K562 (cell line): ENCODE data around the gene TRNAU1AP. TPM values are rescaled to one million over a fixed set of nuclear protein-coding genes. Genes with fewer than 3 reads are reported as not detected.

Experiments
- CGGBP1 ChIP-seq: fragments of 250-450 bp; sonication (Bioruptor Pico); IDR thresholded peaks from 2 replicates; pipeline ENCODE4 v1.9.0; 2021; ENCODE audit warnings: mild to moderate bottlenecking
- CHAMP1 ChIP-seq: fragments of 450-650 bp; IDR thresholded peaks from 2 replicates; pipeline ENCODE4 v1.6.1; 2016; ENCODE audit warnings: mild to moderate bottlenecking
- ESRRA ChIP-seq: fragments of 450-650 bp; IDR thresholded peaks from 2 replicates; pipeline ENCODE4 v1.6.1; 2014; ENCODE audit warnings: low read depth, mild to moderate bottlenecking, moderate library complexity, borderline replicate concordance
- GATA2 ChIP-seq: sonication (generic); formaldehyde crosslinking; IDR thresholded peaks from 2 replicates; pipeline ENCODE4 v1.4.0; 2020; ENCODE audit warnings: mild to moderate bottlenecking, missing genetic modification reagents
- HEY1 ChIP-seq: fragments of 250-450 bp; sonication (Bioruptor Pico); IDR thresholded peaks from 2 replicates; pipeline ENCODE4 v1.5.0; 2020; ENCODE audit warnings: mild to moderate bottlenecking, moderate library complexity, borderline replicate concordance
- ILF3 ChIP-seq: fragments of 450-650 bp; IDR thresholded peaks from 2 replicates; pipeline ENCODE4 v1.6.1; 2018; ENCODE audit warnings: antibody characterized with exemption, mild to moderate bottlenecking, moderate library complexity, borderline replicate concordance
- KDM5B ChIP-seq: fragments of 200-600 bp; sonication (generic); IDR thresholded peaks from 2 replicates; pipeline ENCODE4 v1.6.1; 2012; ENCODE audit warnings: low read depth, mild to moderate bottlenecking, moderate library complexity, low read length, control low read depth, inconsistent platforms; ENCODE audit not compliant: insufficient replicate concordance
- MYNN ChIP-seq, 2 experiments: sonication (generic); formaldehyde crosslinking in 1 of 2; IDR thresholded peaks; 2 replicates each; pipeline versions ENCODE4 v1.5.0 to v1.6.1; 2016 to 2020; ENCODE audit warnings: antibody characterized with exemption in 1 of 2, missing genetic modification reagents in 1 of 2
- NFATC3 ChIP-seq: fragments of 450-650 bp; IDR thresholded peaks from 2 replicates; pipeline ENCODE4 v1.6.1; 2017; ENCODE audit warnings: mild to moderate bottlenecking
- PHF8 ChIP-seq: fragments of 200-600 bp; sonication (generic); IDR thresholded peaks from 2 replicates; pipeline ENCODE4 v1.6.1; 2012; ENCODE audit warnings: mixed run types, mild to moderate bottlenecking, inconsistent platforms, low read length, moderate library complexity, borderline replicate concordance
- RFX1 ChIP-seq: fragments of 450-650 bp; IDR thresholded peaks from 2 replicates; pipeline ENCODE4 v1.6.1; 2016; ENCODE audit warnings: mild to moderate bottlenecking, moderate library complexity
- RNF219 ChIP-seq: fragments of 250-450 bp; sonication (Bioruptor Pico); IDR thresholded peaks from 2 replicates; pipeline ENCODE4 v1.5.0; 2022; ENCODE audit warnings: mild to moderate bottlenecking
- SETDB1 ChIP-seq: IDR thresholded peaks from one replicate; pipeline ENCODE4 v1.6.1; 2012; ENCODE audit warnings: low read length, control low read depth, inconsistent platforms
- SOX6 ChIP-seq: fragments of 450-650 bp; IDR thresholded peaks from 2 replicates; pipeline ENCODE4 v1.6.1; 2014; ENCODE audit warnings: mild to moderate bottlenecking
- SP2 ChIP-seq: IDR thresholded peaks from 2 replicates; pipeline ENCODE4 v1.6.1; 2011; ENCODE audit warnings: mild to moderate bottlenecking, low read depth, low read length, moderate library complexity; ENCODE audit not compliant: poor library complexity, severe bottlenecking; ENCODE audit errors: extremely low read depth
- SUPT5H ChIP-seq: fragments of 450-650 bp; IDR thresholded peaks from 2 replicates; pipeline ENCODE4 v1.6.1; 2016
- U2AF2 ChIP-seq: fragments of 200-400 bp; formaldehyde crosslinking; optimal IDR thresholded peaks from 2 replicates; pipeline ENCODE3; 2017; ENCODE audit warnings: low read depth, mild to moderate bottlenecking, low read length
- XRCC3 ChIP-seq: fragments of 450-650 bp; IDR thresholded peaks from 2 replicates; pipeline ENCODE4 v1.6.1; 2017; ENCODE audit warnings: mild to moderate bottlenecking, moderate library complexity
- ZNF124 ChIP-seq: sonication (generic); formaldehyde crosslinking; IDR thresholded peaks from 2 replicates; pipeline ENCODE4 v1.8.1; 2022; ENCODE audit warnings: missing genetic modification reagents
- ZNF212 ChIP-seq: fragments of 450-650 bp; formaldehyde crosslinking; IDR thresholded peaks from 2 replicates; pipeline ENCODE4 v1.4.0; 2020; ENCODE audit warnings: mild to moderate bottlenecking
- ZNF449 ChIP-seq: fragments of 250-450 bp; sonication (Bioruptor Pico); IDR thresholded peaks from 2 replicates; pipeline ENCODE4 v1.8.0; 2022; ENCODE audit warnings: moderate library complexity, mild to moderate bottlenecking, inconsistent platforms
- ZNF695 ChIP-seq: fragments of 450-650 bp; formaldehyde crosslinking; IDR thresholded peaks from 2 replicates; pipeline ENCODE4 v1.4.0; 2020; ENCODE audit warnings: mild to moderate bottlenecking, moderate library complexity
- ZNF77 ChIP-seq: fragments of 250-450 bp; sonication (Bioruptor Pico); IDR thresholded peaks from 2 replicates; pipeline ENCODE4 v1.5.0; 2020
- ZZZ3 ChIP-seq: fragments of 450-650 bp; IDR thresholded peaks from 2 replicates; pipeline ENCODE4 v1.6.1; 2016; ENCODE audit warnings: antibody characterized with exemption, mild to moderate bottlenecking, moderate library complexity
- polyA plus RNA-seq, 8 experiments: library from polyadenylated mRNA; depleted of rRNA in 4 of 8; stranded (reverse) in 5 of 8; unstranded in 3 of 8; fragments of >200 nt; fragmentation: Nextera tagmentation in 2 of 8; fragmentation: Illumina TruSeq in 1 of 8; extraction: Ambion mirVana in 2 of 8; extraction: Trizol in 1 of 8; gene quantifications; 2 replicates each; pipeline versions ENCODE4 v1.2.1 to v1.2.3, GENCODE V29; 2011 to 2014; ENCODE audit warnings: inconsistent platforms in 1 of 8, missing spikeins in 1 of 8
- total RNA-seq, 7 experiments: library from RNA; depleted of rRNA in 6 of 7; stranded (reverse); fragments of >200 nt in 6 of 7; fragmentation: Illumina TruSeq in 2 of 7; extraction: Trizol in 2 of 7; gene quantifications; 2 replicates each; pipeline versions ENCODE4 v1.2.1 to v1.2.3, GENCODE V29; 2011 to 2021; ENCODE audit warnings: low replicate concordance in 1 of 7

TRNAU1AP gene
- total and polyA plus RNA-seq, 9 of the 15 experiments (the other 6 are each of a cell fraction or from before 2014, with no cell fraction given): 34.9 to 110 (median 46.3) TPM

GRCh38 chr1:28577738-28578536 lies 25.1 kb downstream of the TRNAU1AP start (continued):
- TF ChIP-seq CHAMP1 (no peak), ZNF124 (CRISPR knock-in tag) (no peak), XRCC3 (no peak), SUPT5H (peak; percentile 77), ZNF77 (CRISPR knock-in tag) (no peak), ILF3 (peak; percentile 31; the same call in 1 of the 2 replicates), SOX6 (no peak), RFX1 (no peak), MYNN (IDR thresholded peaks at IDR 0.05) (peak; percentile 44; the same call in 1 of the 2 replicates), MYNN (CRISPR knock-in tag; IDR thresholded peaks at IDR 0.05) (no peak), SETDB1 (no peak), GATA2 (CRISPR knock-in tag) (no peak), ZNF212 (CRISPR knock-in tag) (no peak), ZZZ3 (no peak), ZNF449 (no peak), ESRRA (no peak), PHF8 (no peak), KDM5B (peak; percentile 9), RNF219 (CRISPR knock-in tag) (no peak), ZNF695 (peak; percentile 48; the same call in 1 of the 2 replicates), NFATC3 (0 out of 2 replicates have a peak, but pooled peaks have one; percentile 37), CGGBP1 (CRISPR knock-in tag) (no peak), U2AF2 (no peak), HEY1 (CRISPR knock-in tag) (no peak), SP2 (no peak)
